B cell (primary cell): ENCODE results near the gene HCFC2. TPM values are rescaled to one million over a fixed set of nuclear protein-coding genes. Genes with fewer than 3 reads are reported as not detected.

Experiments used
- ATAC-seq: fragments of 200-7000 bp; cut with Tn5 transposase; one replicate; pipeline ENCODE4 v1.10.0; 2021; ENCODE audit warnings: low read depth, mild to moderate bottlenecking, moderate number of reproducible peaks, moderate library complexity
- CTCF ChIA-PET: fragments of 350-600 bp; sonication (Branson Sonifier 250); formaldehyde crosslinking; loops from one replicate; lab custom pipeline; 2021; ENCODE audit warnings: antibody characterized with exemption, inconsistent platforms; lab: Charles Lee
- POLR2A ChIA-PET: fragments of 350-600 bp; sonication (Branson Sonifier 250); formaldehyde crosslinking; loops from one replicate; lab custom pipeline; 2021; ENCODE audit warnings: antibody characterized with exemption; lab: Charles Lee
- DNase-seq: peaks from one replicate; pipeline ENCODE4 v3.0.0; 2013
- H2AFZ ChIP-seq: 2 replicates; pipeline ENCODE4 v1.6.1; 2012; ENCODE audit warnings: mild to moderate bottlenecking, low read depth, low read length; ENCODE audit not compliant: insufficient read depth, poor library complexity, severe bottlenecking
- H3K27ac ChIP-seq, 2 donors: 1 replicate in 1 of 2; 2 replicates in 1 of 2; pipeline ENCODE4 v1.5.1; 2012 to 2013; ENCODE audit warnings: low read length in 2 of 2, mild to moderate bottlenecking in 2 of 2, moderate library complexity in 1 of 2
- H3K27me3 ChIP-seq, 4 experiments: fragments of 200-600 bp in 1 of 4; sonication (generic) in 1 of 4; replicated peaks in 1 of 4; 1 replicate in 2 of 4; 2 replicates in 2 of 4; pipeline versions ENCODE4 v1.6.1 to v1.7.0; 2013 to 2016; ENCODE audit warnings: low read length in 3 of 4, mild to moderate bottlenecking in 2 of 4, mixed read lengths in 1 of 4, moderate library complexity in 1 of 4; ENCODE audit not compliant: insufficient read depth in 4 of 4, control insufficient read depth in 3 of 4; ENCODE audit errors: control extremely low read depth in 1 of 4
- H3K36me3 ChIP-seq, 2 experiments: replicated peaks in 1 of 2; 1 replicate in 1 of 2; 2 replicates in 1 of 2; pipeline versions ENCODE4 v1.6.1 to v1.7.1; 2013; ENCODE audit warnings: low read length in 1 of 2; ENCODE audit not compliant: insufficient read depth in 2 of 2, control insufficient read depth in 1 of 2; ENCODE audit errors: control extremely low read depth in 1 of 2, extremely low read depth in 1 of 2
- H3K4me1 ChIP-seq, 2 donors: fragments of 200-600 bp in 1 of 2; sonication (generic) in 1 of 2; 1 replicate in 1 of 2; 2 replicates in 1 of 2; pipeline versions ENCODE4 v1.5.1 to v1.6.1; 2013 to 2017; ENCODE audit warnings: low read length in 2 of 2; ENCODE audit not compliant: control insufficient read depth in 2 of 2, insufficient read depth in 2 of 2
- H3K4me2 ChIP-seq: replicated peaks from 2 replicates; pipeline ENCODE3; 2012; ENCODE audit warnings: mild to moderate bottlenecking, low read depth, low read length; ENCODE audit not compliant: poor library complexity, severe bottlenecking
- H3K4me3 ChIP-seq, 5 experiments: fragments of 200-600 bp in 1 of 5; sonication (generic) in 1 of 5; 1 replicate in 3 of 5; 2 replicates in 2 of 5; pipeline versions ENCODE4 v1.5.1 to v1.7.0; 2011 to 2016; ENCODE audit warnings: low read length in 4 of 5, mild to moderate bottlenecking in 4 of 5, low read depth in 2 of 5, control low read depth in 1 of 5, moderate library complexity in 1 of 5; ENCODE audit not compliant: insufficient read depth in 1 of 5; ENCODE audit errors: control extremely low read depth in 1 of 5, extremely low read depth in 1 of 5
- H3K79me2 ChIP-seq: fragments of 200-600 bp; sonication (generic); one replicate; pipeline ENCODE4 v1.6.0; 2016; ENCODE audit warnings: low read length; ENCODE audit not compliant: control insufficient read depth, insufficient read depth
- H3K9ac ChIP-seq: fragments of 200-600 bp; sonication (generic); 2 replicates; pipeline ENCODE4 v1.6.1; 2017; ENCODE audit warnings: mild to moderate bottlenecking, low read length, moderate library complexity
- H3K9me3 ChIP-seq, 3 donors: one replicate each; pipeline versions ENCODE4 v1.6.1 to v1.7.1; 2013; ENCODE audit warnings: low read length in 2 of 3; ENCODE audit not compliant: control insufficient read depth in 2 of 3, insufficient read depth in 1 of 3; ENCODE audit errors: control extremely low read depth in 1 of 3
- H4K20me1 ChIP-seq: 2 replicates; pipeline ENCODE4 v1.6.0; 2012; ENCODE audit warnings: mild to moderate bottlenecking, low read length; ENCODE audit not compliant: insufficient read depth, control insufficient read depth, poor library complexity, severe bottlenecking
- H3K27ac Mint-ChIP-seq: one replicate; pipeline ENCODE4 v1.8.0; 2021; ENCODE audit warnings: mixed read lengths
- H3K27me3 Mint-ChIP-seq: one replicate; pipeline ENCODE4 v1.8.0; 2021; ENCODE audit warnings: mixed read lengths
- H3K4me1 Mint-ChIP-seq: one replicate; pipeline ENCODE4 v1.8.0; 2021; ENCODE audit warnings: mixed read lengths
- H3K4me3 Mint-ChIP-seq: one replicate; pipeline ENCODE4 v1.8.0; 2021; ENCODE audit warnings: mixed read lengths
- H3K9me3 Mint-ChIP-seq: one replicate; pipeline ENCODE4 v1.8.0; 2022; ENCODE audit warnings: mixed read lengths; ENCODE audit not compliant: insufficient read depth
- EZH2 ChIP-seq: IDR thresholded peaks from 2 replicates; pipeline ENCODE4 v1.6.1; 2012; ENCODE audit warnings: borderline replicate concordance, low read depth, mild to moderate bottlenecking, moderate library complexity, low read length; ENCODE audit not compliant: insufficient read depth, poor library complexity, severe bottlenecking
- WGBS: methylation state at CpG from one replicate; pipeline ENCODE4 v1.1.5; 2013; ENCODE audit warnings: missing lambda C conversion rate; ENCODE audit not compliant: insufficient coverage; 5-methylcytosine and 5-hydroxymethylcytosine counted together
- intact Hi-C: fragments of 100-400 bp; cut with micrococcal nuclease; formaldehyde crosslinking; loops from one replicate; pipeline ENCODE4 v1.10.0; 2022
- polyA plus RNA-seq: library from polyadenylated mRNA; depleted of rRNA; stranded (reverse); fragments of >200 nt; gene quantifications from 2 replicates; pipeline ENCODE4 v1.2.3, GENCODE V29; 2012
- total RNA-seq, 2 donors: library from RNA; stranded (reverse); fragments of 120-200 nt in 1 of 2; gene quantifications; 1 replicate in 1 of 2; 2 replicates in 1 of 2; pipeline versions ENCODE4 v1.2.3 to v1.2.4, GENCODE V29; 2013 to 2022
- TF ChIP-seq, protein P1 (sequence below): fragments of 200-600 bp; IDR thresholded peaks from one replicate; pipeline ENCODE4 v1.8.0; 2022; ENCODE audit warnings: antibody characterized with exemption, mild to moderate bottlenecking

The HCFC2 gene
- total and polyA plus RNA-seq, 2 donors (not counting 1 experiment from before 2014, with no cell fraction given), result 8.2 to 10.5 TPM

DNA sequence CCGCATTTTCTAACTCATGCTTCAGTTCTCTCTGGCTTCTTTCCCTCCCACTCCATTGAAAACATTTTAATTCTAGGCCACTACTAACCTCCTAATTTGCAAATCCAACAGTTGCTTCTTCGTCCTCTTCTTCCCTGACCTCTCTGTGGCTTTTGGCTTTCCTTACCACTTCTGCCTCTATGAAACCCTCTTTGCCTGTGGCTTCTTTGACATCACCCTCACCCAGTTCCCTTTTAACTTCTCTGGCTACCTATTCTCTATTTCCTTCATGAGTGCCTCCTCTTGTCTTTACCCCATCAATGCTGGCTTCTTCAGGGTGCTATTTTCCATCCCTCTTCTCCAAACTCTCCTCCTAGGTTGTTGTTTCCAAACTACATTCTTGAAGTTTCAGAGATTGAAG, 4.4 kb upstream of the HCFC2 start:
- Histone ChIP-seq H3K36me3 (no peaks in the 10 kb centered on the region), H3K27ac (no peak overlapping the region), H3K9ac (no peak overlapping the region), H3K79me2 (peaks cover 3% of the 10 kb centered on the region), H4K20me1 (no peaks in the 10 kb centered on the region), H3K27me3 (peaks cover 0 to 10% (median 2%) of the 10 kb centered on the region in 4 experiments), H2AFZ (no peak overlapping the region), H3K9me3 (peaks cover 1 to 5% (median 4%) of the 10 kb centered on the region in 3 donors), H3K4me3 (no peak overlapping the region), H3K4me1 (peaks cover 4 to 6% of the 10 kb centered on the region in 2 donors), H3K4me2 (no peak overlapping the region)
- peaks cover 23% of the 10 kb centered on the region for H3K27me3 Mint-ChIP-seq
- H3K9me3 Mint-ChIP-seq, result peaks cover 4% of the 10 kb centered on the region
- no peak for DNase-seq
- intact Hi-C loops, result loop anchor here (5.0 kb wide), 1 partner anchor 227 kb away; no protein-coding TSS in a partner anchor
- no peak for ATAC-seq
- ChIA-PET CTCF (interaction anchor here (1.2 to 5.9 kb wide), 2 partner anchors 49 to 50 kb away, joined by 5 to 98 read pairs; no protein-coding TSS in a partner anchor), POLR2A (no interaction called here)
- H3K27ac Mint-ChIP-seq, result no peak overlapping the region
- TF ChIP-seq EZH2, result no peak
- TF ChIP-seq, protein P1, sequence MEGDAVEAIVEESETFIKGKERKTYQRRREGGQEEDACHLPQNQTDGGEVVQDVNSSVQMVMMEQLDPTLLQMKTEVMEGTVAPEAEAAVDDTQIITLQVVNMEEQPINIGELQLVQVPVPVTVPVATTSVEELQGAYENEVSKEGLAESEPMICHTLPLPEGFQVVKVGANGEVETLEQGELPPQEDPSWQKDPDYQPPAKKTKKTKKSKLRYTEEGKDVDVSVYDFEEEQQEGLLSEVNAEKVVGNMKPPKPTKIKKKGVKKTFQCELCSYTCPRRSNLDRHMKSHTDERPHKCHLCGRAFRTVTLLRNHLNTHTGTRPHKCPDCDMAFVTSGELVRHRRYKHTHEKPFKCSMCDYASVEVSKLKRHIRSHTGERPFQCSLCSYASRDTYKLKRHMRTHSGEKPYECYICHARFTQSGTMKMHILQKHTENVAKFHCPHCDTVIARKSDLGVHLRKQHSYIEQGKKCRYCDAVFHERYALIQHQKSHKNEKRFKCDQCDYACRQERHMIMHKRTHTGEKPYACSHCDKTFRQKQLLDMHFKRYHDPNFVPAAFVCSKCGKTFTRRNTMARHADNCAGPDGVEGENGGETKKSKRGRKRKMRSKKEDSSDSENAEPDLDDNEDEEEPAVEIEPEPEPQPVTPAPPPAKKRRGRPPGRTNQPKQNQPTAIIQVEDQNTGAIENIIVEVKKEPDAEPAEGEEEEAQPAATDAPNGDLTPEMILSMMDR, result no peak
- 61% methylated on average over 2 of the region's 2 CpGs for WGBS
- H3K4me3 Mint-ChIP-seq, result no peak overlapping the region
- H3K4me1 Mint-ChIP-seq, result peaks cover 4% of the 10 kb centered on the region

DNA sequence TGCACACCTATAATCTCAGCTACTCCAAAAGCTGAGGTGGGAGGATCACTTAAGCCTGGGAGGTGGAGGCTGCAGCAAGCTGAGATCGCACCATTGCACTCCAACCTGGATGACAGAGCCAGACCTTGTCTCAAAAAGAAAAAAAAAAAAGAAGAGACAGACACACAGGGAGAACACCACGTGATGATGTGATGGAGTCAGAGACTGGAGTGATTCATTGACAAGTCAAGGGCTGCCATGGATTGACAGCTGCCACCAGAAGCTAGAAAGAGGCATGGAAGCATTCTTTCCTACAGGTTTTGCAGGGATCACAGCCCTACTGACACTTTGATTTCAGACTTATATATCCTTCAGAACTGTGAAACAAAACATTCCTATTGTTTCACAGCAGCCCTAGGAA, 3.5 kb upstream of the HCFC2 start:
- no peak overlapping the region for H3K27ac ChIP-seq
- peaks cover 10 to 14% of the 10 kb centered on the region in 2 donors for H3K4me1 ChIP-seq
- intact Hi-C loops, result loop anchor here (5.0 kb wide), 1 partner anchor 227 kb away; no protein-coding TSS in a partner anchor
- no peak overlapping the region for H3K4me3 Mint-ChIP-seq
- H3K27ac Mint-ChIP-seq, result no peak overlapping the region
- H4K20me1 ChIP-seq, result no peaks in the 10 kb centered on the region
- TF ChIP-seq, protein P1, result no peak
- TF ChIP-seq EZH2, result no peak
- peaks cover 18% of the 10 kb centered on the region for H3K27me3 Mint-ChIP-seq
- H3K36me3 ChIP-seq, result no peaks in the 10 kb centered on the region
- H3K4me2 ChIP-seq, result no peak overlapping the region
- ChIA-PET POLR2A (no interaction called here), CTCF (interaction anchor here (1.2 kb wide), 1 partner anchor 48 kb away, joined by 5 read pairs; no protein-coding TSS in a partner anchor)
- H3K9ac ChIP-seq, result no peak overlapping the region
- no peak overlapping the region for H3K4me3 ChIP-seq
- H3K9me3 ChIP-seq, result peaks cover 1 to 5% (median 4%) of the 10 kb centered on the region in 3 donors
- H2AFZ ChIP-seq, result no peak overlapping the region
- H3K27me3 ChIP-seq, result peaks cover 0 to 6% (median 2%) of the 10 kb centered on the region in 4 experiments
- no peak for DNase-seq
- H3K4me1 Mint-ChIP-seq, result peaks cover 11% of the 10 kb centered on the region
- no peak for ATAC-seq
- peaks cover 4% of the 10 kb centered on the region for H3K9me3 Mint-ChIP-seq
- peaks cover 9% of the 10 kb centered on the region for H3K79me2 ChIP-seq
- 58% methylated on average over 2 of the region's 2 CpGs for WGBS
